SK-N-SH (cell line): ENCODE results near the gene CCDC112.

Experiments
- CHD2 ChIP-seq: fragments of 150-350 bp; IDR thresholded peaks from 2 replicates; pipeline ENCODE4 v1.6.1; 2018; ENCODE audit warnings: low read length; ENCODE audit not compliant: partially characterized antibody
- EP300 ChIP-seq, 2 experiments: IDR thresholded peaks; 2 replicates each; pipeline versions ENCODE4 v1.4.0 to v1.6.1; 2012; ENCODE audit warnings: borderline replicate concordance in 1 of 2, low read depth in 1 of 2, low read length in 1 of 2
- FOXM1 ChIP-seq: IDR thresholded peaks from 2 replicates; pipeline ENCODE4 v1.4.0; 2012; ENCODE audit warnings: low read depth, mild to moderate bottlenecking
- IRF3 ChIP-seq: fragments of 150-350 bp; IDR thresholded peaks from 2 replicates; pipeline ENCODE4 v1.6.1; 2016; ENCODE audit warnings: mild to moderate bottlenecking, low read depth, low read length
- MAX ChIP-seq: IDR thresholded peaks from 2 replicates; pipeline ENCODE4 v1.4.0; 2012; ENCODE audit warnings: low read depth
- POLR2AphosphoS5 ChIP-seq: IDR thresholded peaks from 2 replicates; pipeline ENCODE4 v1.6.1; 2012; ENCODE audit warnings: low read depth, low read length
- RAD21 ChIP-seq: IDR thresholded peaks from 2 replicates; pipeline ENCODE4 v1.6.1; 2012; ENCODE audit warnings: mild to moderate bottlenecking, low read length
- RFX5 ChIP-seq: IDR thresholded peaks from 2 replicates; pipeline ENCODE4 v1.6.1; 2012; ENCODE audit warnings: mild to moderate bottlenecking, improper control_type of control experiment, low read length
- SIN3A ChIP-seq: IDR thresholded peaks from 2 replicates; pipeline ENCODE4 v1.6.1; 2012; ENCODE audit warnings: low read depth, mild to moderate bottlenecking, low read length, moderate library complexity, borderline replicate concordance
- SMC3 ChIP-seq: IDR thresholded peaks from 2 replicates; pipeline ENCODE4 v1.6.1; 2012; ENCODE audit warnings: low read depth, low read length, improper control_type of control experiment
- YY1 ChIP-seq: IDR thresholded peaks from 2 replicates; pipeline ENCODE4 v1.4.0; 2012; ENCODE audit warnings: low read depth, mild to moderate bottlenecking
- TF ChIP-seq, protein P1 (sequence below): fragments of 200-600 bp; sonication (generic); IDR thresholded peaks from 2 replicates; pipeline ENCODE4 v1.6.1; 2017; ENCODE audit warnings: antibody characterized with exemption, mild to moderate bottlenecking, moderate library complexity
- TF ChIP-seq, protein P2 (sequence below): fragments of 150-350 bp; IDR thresholded peaks from 2 replicates; pipeline ENCODE4 v1.6.1; 2017; ENCODE audit warnings: antibody characterized with exemption, low read length, low read depth, borderline replicate concordance

GRCh38 chr5:115295777-115296123, 704 bp downstream of the CCDC112 start:
- TF ChIP-seq, protein P1, sequence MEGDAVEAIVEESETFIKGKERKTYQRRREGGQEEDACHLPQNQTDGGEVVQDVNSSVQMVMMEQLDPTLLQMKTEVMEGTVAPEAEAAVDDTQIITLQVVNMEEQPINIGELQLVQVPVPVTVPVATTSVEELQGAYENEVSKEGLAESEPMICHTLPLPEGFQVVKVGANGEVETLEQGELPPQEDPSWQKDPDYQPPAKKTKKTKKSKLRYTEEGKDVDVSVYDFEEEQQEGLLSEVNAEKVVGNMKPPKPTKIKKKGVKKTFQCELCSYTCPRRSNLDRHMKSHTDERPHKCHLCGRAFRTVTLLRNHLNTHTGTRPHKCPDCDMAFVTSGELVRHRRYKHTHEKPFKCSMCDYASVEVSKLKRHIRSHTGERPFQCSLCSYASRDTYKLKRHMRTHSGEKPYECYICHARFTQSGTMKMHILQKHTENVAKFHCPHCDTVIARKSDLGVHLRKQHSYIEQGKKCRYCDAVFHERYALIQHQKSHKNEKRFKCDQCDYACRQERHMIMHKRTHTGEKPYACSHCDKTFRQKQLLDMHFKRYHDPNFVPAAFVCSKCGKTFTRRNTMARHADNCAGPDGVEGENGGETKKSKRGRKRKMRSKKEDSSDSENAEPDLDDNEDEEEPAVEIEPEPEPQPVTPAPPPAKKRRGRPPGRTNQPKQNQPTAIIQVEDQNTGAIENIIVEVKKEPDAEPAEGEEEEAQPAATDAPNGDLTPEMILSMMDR = no peak
- TF ChIP-seq RFX5 (no peak), POLR2AphosphoS5 (no peak), SMC3 (no peak), YY1 (no peak), EP300 (IDR thresholded peaks at IDR 0.05; ENCODE audit: borderline replicate concordance in 1 of 2, low read depth in 1 of 2, low read length in 1 of 2) (no peak), CHD2 (no peak), SIN3A (no peak), FOXM1 (no peak), MAX (no peak), RAD21 (no peak), IRF3 (no peak)
- TF ChIP-seq, protein P2, sequence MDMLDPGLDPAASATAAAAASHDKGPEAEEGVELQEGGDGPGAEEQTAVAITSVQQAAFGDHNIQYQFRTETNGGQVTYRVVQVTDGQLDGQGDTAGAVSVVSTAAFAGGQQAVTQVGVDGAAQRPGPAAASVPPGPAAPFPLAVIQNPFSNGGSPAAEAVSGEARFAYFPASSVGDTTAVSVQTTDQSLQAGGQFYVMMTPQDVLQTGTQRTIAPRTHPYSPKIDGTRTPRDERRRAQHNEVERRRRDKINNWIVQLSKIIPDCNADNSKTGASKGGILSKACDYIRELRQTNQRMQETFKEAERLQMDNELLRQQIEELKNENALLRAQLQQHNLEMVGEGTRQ = no peak
